GM23338 (cell line): ENCODE data around the gene EPHX1.

Experiments used
- CREB1 ChIP-seq: fragments of 250-450 bp; sonication (Bioruptor Pico); IDR thresholded peaks from 2 replicates; pipeline ENCODE4 v1.5.0; 2020; ENCODE audit warnings: low read depth, mild to moderate bottlenecking, moderate library complexity
- EZH2 ChIP-seq: fragments of 200-600 bp; sonication (generic); IDR thresholded peaks from one replicate; pipeline ENCODE4 v1.8.0; 2017; ENCODE audit warnings: antibody characterized with exemption, mild to moderate bottlenecking, low read depth; ENCODE audit not compliant: unreplicated experiment
- EZH2phosphoT487 ChIP-seq: fragments of 200-600 bp; sonication (generic); IDR thresholded peaks from one replicate; pipeline ENCODE4 v1.8.1; 2018; ENCODE audit warnings: antibody characterized with exemption; ENCODE audit not compliant: unreplicated experiment
- JUNB ChIP-seq: IDR thresholded peaks from one replicate; pipeline ENCODE4 v1.6.1; 2016; ENCODE audit warnings: antibody characterized with exemption; ENCODE audit not compliant: unreplicated experiment
- NANOG ChIP-seq: IDR thresholded peaks from 2 replicates; pipeline ENCODE4 v1.6.1; 2016; ENCODE audit warnings: antibody characterized with exemption, borderline replicate concordance
- POLR2AphosphoS5 ChIP-seq: IDR thresholded peaks from 2 replicates; pipeline ENCODE4 v1.6.1; 2016; ENCODE audit warnings: antibody characterized with exemption, low read depth
- REST ChIP-seq: IDR thresholded peaks from one replicate; pipeline ENCODE4 v1.6.1; 2018; ENCODE audit warnings: antibody characterized with exemption; ENCODE audit not compliant: unreplicated experiment
- STAT1 ChIP-seq: IDR thresholded peaks from one replicate; pipeline ENCODE4 v1.6.1; 2016; ENCODE audit warnings: antibody characterized with exemption; ENCODE audit not compliant: unreplicated experiment
- ZNF114 ChIP-seq: fragments of 250-450 bp; sonication (Bioruptor Pico); IDR thresholded peaks from 2 replicates; pipeline ENCODE4 v1.5.0; 2020; ENCODE audit warnings: mild to moderate bottlenecking, moderate library complexity
- ZNF331 ChIP-seq: fragments of 250-450 bp; sonication (Bioruptor Pico); IDR thresholded peaks from 2 replicates; pipeline ENCODE4 v1.5.0; 2020; ENCODE audit warnings: low read depth, mild to moderate bottlenecking, moderate library complexity
- TF ChIP-seq, protein P1 (sequence below), 2 experiments: fragments of 200-600 bp in 1 of 2; sonication (generic) in 1 of 2; conservative IDR thresholded peaks; 2 replicates each; pipeline versions ENCODE4 v1.5.1 to v1.6.1; 2016 to 2017; ENCODE audit warnings: antibody characterized with exemption in 2 of 2, low read depth in 2 of 2, mild to moderate bottlenecking in 2 of 2, moderate library complexity in 1 of 2
- TF ChIP-seq, protein P2 (sequence below): IDR thresholded peaks from 2 replicates; pipeline ENCODE4 v1.6.1; 2016; ENCODE audit warnings: antibody characterized with exemption
- TF ChIP-seq, protein P3 (sequence below): fragments of 250-450 bp; sonication (Bioruptor Pico); IDR thresholded peaks from 2 replicates; pipeline ENCODE4 v1.5.0; 2020; ENCODE audit warnings: mild to moderate bottlenecking, moderate library complexity

- TF ChIP-seq, protein P1, sequence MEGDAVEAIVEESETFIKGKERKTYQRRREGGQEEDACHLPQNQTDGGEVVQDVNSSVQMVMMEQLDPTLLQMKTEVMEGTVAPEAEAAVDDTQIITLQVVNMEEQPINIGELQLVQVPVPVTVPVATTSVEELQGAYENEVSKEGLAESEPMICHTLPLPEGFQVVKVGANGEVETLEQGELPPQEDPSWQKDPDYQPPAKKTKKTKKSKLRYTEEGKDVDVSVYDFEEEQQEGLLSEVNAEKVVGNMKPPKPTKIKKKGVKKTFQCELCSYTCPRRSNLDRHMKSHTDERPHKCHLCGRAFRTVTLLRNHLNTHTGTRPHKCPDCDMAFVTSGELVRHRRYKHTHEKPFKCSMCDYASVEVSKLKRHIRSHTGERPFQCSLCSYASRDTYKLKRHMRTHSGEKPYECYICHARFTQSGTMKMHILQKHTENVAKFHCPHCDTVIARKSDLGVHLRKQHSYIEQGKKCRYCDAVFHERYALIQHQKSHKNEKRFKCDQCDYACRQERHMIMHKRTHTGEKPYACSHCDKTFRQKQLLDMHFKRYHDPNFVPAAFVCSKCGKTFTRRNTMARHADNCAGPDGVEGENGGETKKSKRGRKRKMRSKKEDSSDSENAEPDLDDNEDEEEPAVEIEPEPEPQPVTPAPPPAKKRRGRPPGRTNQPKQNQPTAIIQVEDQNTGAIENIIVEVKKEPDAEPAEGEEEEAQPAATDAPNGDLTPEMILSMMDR (conservative IDR thresholded peaks at IDR 0.05; ENCODE audit: low read depth in 2 of 2): no peak
- TF ChIP-seq EZH2 (no peak), ZNF331 (no peak), STAT1 (no peak), POLR2AphosphoS5 (no peak), ZNF114 (CRISPR knock-in tag) (no peak), NANOG (no peak), CREB1 (CRISPR knock-in tag) (no peak), REST (no peak), EZH2phosphoT487 (no peak), JUNB (no peak)
- TF ChIP-seq, protein P2, sequence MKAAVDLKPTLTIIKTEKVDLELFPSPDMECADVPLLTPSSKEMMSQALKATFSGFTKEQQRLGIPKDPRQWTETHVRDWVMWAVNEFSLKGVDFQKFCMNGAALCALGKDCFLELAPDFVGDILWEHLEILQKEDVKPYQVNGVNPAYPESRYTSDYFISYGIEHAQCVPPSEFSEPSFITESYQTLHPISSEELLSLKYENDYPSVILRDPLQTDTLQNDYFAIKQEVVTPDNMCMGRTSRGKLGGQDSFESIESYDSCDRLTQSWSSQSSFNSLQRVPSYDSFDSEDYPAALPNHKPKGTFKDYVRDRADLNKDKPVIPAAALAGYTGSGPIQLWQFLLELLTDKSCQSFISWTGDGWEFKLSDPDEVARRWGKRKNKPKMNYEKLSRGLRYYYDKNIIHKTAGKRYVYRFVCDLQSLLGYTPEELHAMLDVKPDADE: no peak
- TF ChIP-seq, protein P3, sequence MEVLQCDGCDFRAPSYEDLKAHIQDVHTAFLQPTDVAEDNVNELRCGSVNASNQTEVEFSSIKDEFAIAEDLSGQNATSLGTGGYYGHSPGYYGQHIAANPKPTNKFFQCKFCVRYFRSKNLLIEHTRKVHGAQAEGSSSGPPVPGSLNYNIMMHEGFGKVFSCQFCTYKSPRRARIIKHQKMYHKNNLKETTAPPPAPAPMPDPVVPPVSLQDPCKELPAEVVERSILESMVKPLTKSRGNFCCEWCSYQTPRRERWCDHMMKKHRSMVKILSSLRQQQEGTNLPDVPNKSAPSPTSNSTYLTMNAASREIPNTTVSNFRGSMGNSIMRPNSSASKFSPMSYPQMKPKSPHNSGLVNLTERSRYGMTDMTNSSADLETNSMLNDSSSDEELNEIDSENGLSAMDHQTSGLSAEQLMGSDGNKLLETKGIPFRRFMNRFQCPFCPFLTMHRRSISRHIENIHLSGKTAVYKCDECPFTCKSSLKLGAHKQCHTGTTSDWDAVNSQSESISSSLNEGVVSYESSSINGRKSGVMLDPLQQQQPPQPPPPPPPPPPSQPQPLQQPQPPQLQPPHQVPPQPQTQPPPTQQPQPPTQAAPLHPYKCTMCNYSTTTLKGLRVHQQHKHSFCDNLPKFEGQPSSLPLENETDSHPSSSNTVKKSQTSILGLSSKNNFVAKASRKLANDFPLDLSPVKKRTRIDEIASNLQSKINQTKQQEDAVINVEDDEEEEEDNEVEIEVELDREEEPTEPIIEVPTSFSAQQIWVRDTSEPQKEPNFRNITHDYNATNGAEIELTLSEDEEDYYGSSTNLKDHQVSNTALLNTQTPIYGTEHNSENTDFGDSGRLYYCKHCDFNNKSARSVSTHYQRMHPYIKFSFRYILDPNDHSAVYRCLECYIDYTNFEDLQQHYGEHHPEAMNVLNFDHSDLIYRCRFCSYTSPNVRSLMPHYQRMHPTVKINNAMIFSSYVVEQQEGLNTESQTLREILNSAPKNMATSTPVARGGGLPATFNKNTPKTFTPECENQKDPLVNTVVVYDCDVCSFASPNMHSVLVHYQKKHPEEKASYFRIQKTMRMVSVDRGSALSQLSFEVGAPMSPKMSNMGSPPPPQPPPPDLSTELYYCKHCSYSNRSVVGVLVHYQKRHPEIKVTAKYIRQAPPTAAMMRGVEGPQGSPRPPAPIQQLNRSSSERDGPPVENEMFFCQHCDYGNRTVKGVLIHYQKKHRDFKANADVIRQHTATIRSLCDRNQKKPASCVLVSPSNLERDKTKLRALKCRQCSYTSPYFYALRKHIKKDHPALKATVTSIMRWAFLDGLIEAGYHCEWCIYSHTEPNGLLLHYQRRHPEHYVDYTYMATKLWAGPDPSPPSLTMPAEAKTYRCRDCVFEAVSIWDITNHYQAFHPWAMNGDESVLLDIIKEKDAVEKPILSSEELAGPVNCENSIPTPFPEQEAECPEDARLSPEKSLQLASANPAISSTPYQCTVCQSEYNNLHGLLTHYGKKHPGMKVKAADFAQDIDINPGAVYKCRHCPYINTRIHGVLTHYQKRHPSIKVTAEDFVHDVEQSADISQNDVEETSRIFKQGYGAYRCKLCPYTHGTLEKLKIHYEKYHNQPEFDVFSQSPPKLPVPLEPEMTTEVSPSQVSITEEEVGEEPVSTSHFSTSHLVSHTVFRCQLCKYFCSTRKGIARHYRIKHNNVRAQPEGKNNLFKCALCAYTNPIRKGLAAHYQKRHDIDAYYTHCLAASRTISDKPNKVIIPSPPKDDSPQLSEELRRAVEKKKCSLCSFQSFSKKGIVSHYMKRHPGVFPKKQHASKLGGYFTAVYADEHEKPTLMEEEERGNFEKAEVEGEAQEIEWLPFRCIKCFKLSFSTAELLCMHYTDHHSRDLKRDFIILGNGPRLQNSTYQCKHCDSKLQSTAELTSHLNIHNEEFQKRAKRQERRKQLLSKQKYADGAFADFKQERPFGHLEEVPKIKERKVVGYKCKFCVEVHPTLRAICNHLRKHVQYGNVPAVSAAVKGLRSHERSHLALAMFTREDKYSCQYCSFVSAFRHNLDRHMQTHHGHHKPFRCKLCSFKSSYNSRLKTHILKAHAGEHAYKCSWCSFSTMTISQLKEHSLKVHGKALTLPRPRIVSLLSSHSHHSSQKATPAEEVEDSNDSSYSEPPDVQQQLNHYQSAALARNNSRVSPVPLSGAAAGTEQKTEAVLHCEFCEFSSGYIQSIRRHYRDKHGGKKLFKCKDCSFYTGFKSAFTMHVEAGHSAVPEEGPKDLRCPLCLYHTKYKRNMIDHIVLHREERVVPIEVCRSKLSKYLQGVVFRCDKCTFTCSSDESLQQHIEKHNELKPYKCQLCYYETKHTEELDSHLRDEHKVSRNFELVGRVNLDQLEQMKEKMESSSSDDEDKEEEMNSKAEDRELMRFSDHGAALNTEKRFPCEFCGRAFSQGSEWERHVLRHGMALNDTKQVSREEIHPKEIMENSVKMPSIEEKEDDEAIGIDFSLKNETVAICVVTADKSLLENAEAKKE (CRISPR knock-in tag): no peak
Observed at GRCh38 chr1:225830841-225831240, 20.9 kb downstream of the EPHX1 start.
